ENCODE results near the gene APC.

The APC gene

GRCh38 chr5:112812549-112812948 is 74.9 kb downstream of the APC start:
- TF ChIP-seq OSR1 (CRISPR knock-in tag; IDR thresholded peaks at IDR 0.05): no peak
- ATAC-seq: no peak

GRCh38 chr5:112820246-112820645 is 82.6 kb downstream of the APC start:
- no peak for TF ChIP-seq OSR1 (CRISPR knock-in tag; IDR thresholded peaks at IDR 0.05)
- no peak for TF ChIP-seq ZNF565 (CRISPR knock-in tag; conservative IDR thresholded peaks at IDR 0.05; ENCODE audit: low read depth)
- no peak for TF ChIP-seq ZFP30 (CRISPR knock-in tag; IDR thresholded peaks at IDR 0.05)
- no peak for TF ChIP-seq ZNF70 (CRISPR knock-in tag; IDR thresholded peaks at IDR 0.05)
- no peak for TF ChIP-seq POU6F1 (CRISPR knock-in tag; IDR thresholded peaks at IDR 0.05; ENCODE audit: borderline replicate concordance, low read depth)
- no peak for TF ChIP-seq PPARA (CRISPR knock-in tag; IDR thresholded peaks at IDR 0.05; ENCODE audit: borderline replicate concordance)
- no peak for TF ChIP-seq PATZ1 (CRISPR knock-in tag; IDR thresholded peaks at IDR 0.05; ENCODE audit: borderline replicate concordance)
- no peak for TF ChIP-seq TCF4 (CRISPR knock-in tag; IDR thresholded peaks at IDR 0.05; ENCODE audit: borderline replicate concordance)
- TF ChIP-seq ZFP3 (CRISPR knock-in tag; IDR thresholded peaks at IDR 0.05): no peak
- no peak for TF ChIP-seq TSHZ2 (CRISPR knock-in tag; IDR thresholded peaks at IDR 0.05)
- no peak for TF ChIP-seq ARNTL (CRISPR knock-in tag; IDR thresholded peaks at IDR 0.05; ENCODE audit: borderline replicate concordance, low read depth)
- no peak for TF ChIP-seq CREB5 (CRISPR knock-in tag; IDR thresholded peaks at IDR 0.05; ENCODE audit: low read depth)
- TF ChIP-seq ISL1 (CRISPR knock-in tag; IDR thresholded peaks at IDR 0.05): no peak
- ATAC-seq: no peak

GRCh38 chr5:112822456-112822855 is 84.8 kb downstream of the APC start:
- no peak for ATAC-seq

More at GRCh38 chr5:112822456-112822855, 84.8 kb downstream of the APC start:
- no peak for TF ChIP-seq ESRRG (CRISPR knock-in tag; IDR thresholded peaks at IDR 0.05)
- no peak for TF ChIP-seq SNAI2 (CRISPR knock-in tag; IDR thresholded peaks at IDR 0.05)
- TF ChIP-seq OSR1 (CRISPR knock-in tag; IDR thresholded peaks at IDR 0.05): no peak
- TF ChIP-seq PATZ1 (CRISPR knock-in tag; IDR thresholded peaks at IDR 0.05; ENCODE audit: borderline replicate concordance): no peak
- no peak for TF ChIP-seq ZFP30 (CRISPR knock-in tag; IDR thresholded peaks at IDR 0.05)
- no peak for TF ChIP-seq CSDC2 (CRISPR knock-in tag; IDR thresholded peaks at IDR 0.05)
- TF ChIP-seq TCF4 (CRISPR knock-in tag; IDR thresholded peaks at IDR 0.05; ENCODE audit: borderline replicate concordance): no peak
- TF ChIP-seq ARNTL (CRISPR knock-in tag; IDR thresholded peaks at IDR 0.05; ENCODE audit: borderline replicate concordance, low read depth): no peak
- TF ChIP-seq ZC3H10 (CRISPR knock-in tag; IDR thresholded peaks at IDR 0.05): no peak
- TF ChIP-seq ZNF70 (CRISPR knock-in tag; IDR thresholded peaks at IDR 0.05): no peak
- no peak for TF ChIP-seq BACH2 (CRISPR knock-in tag; IDR thresholded peaks at IDR 0.05; ENCODE audit: borderline replicate concordance)
- TF ChIP-seq PPARA (CRISPR knock-in tag; IDR thresholded peaks at IDR 0.05; ENCODE audit: borderline replicate concordance): no peak
- TF ChIP-seq TSHZ2 (CRISPR knock-in tag; IDR thresholded peaks at IDR 0.05): no peak
- no peak for TF ChIP-seq ZNF565 (CRISPR knock-in tag; conservative IDR thresholded peaks at IDR 0.05; ENCODE audit: low read depth)
- no peak for TF ChIP-seq ZNF8 (CRISPR knock-in tag; IDR thresholded peaks at IDR 0.05)

All from SK-N-SH treated with all-trans-retinoic acid at 6 μM for 48 hours (cell line).